Stimulated activated CD4-positive, alpha-beta T cell treated with anti-CD3 and anti-CD28 coated beads, Interleukin-4, amount 100 ng/mL, for 48 hours (primary cell): Measurements from ENCODE around the gene CGNL1.

Experiments
- DNase-seq, 2 donors: peaks; one replicate each; pipeline ENCODE4 v3.0.0-alpha.2; 2020; ENCODE audit warnings: low read depth in 2 of 2

The CGNL1 gene

DNA sequence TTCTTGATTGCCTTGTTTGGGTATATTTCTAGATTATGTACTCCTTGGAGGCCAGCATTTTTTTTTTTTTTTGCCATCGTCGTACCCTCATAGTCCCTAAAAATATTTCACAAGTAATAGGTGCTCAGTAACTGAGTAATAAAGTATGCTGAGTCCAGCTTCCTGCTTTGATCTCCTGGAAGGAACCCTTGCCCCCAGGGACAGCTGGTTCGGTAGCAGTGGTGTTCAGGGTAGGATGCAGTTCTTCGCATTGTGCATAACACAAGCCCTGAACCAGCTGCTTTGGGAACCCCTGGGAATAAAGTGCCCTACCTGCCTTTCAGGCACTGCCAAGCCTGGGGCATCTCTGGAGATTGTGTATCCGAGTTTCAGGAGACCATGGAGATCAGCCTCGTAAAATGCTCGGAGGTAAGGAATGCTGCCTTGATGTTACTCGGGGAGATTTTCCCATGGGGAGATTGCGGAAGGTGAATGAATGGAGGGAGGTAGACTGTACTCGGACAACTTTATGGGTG lies 223.0 kb downstream of the CGNL1 start:
- DNase-seq: no peak

DNA sequence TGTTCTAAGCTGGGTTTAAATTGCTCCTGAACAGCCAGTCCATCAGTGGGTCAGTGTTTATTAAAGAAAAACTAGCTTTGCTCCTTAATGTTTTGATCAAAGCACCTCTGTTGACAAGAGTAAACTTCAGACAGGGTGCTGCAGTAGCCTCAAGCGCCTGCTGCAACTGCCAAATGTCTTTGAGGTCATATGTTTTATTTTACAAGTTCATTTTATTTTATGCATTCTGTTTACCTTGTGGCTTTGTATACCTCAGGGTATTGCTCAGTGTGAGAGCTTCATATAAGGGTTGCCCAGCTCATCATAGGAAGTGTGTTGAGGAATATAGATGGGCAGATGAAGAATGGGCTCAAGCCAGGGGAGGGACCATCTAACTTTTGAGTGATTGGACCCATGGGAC lies 223.9 kb downstream of the CGNL1 start:
- DNase-seq: no peak
